Muscle layer of colon (tissue), 2 donors: ENCODE data around the gene ADGRL2.

Experiments
- H3K27ac ChIP-seq: one replicate; pipeline ENCODE4 v1.7.0; 2013; ENCODE audit warnings: low read depth, mild to moderate bottlenecking, low read length, moderate library complexity
- H3K27me3 ChIP-seq, 2 donors: one replicate each; pipeline ENCODE4 v1.7.0; 2013; ENCODE audit warnings: low read length in 2 of 2, mild to moderate bottlenecking in 2 of 2; ENCODE audit not compliant: insufficient read depth in 2 of 2, control insufficient read depth in 1 of 2
- H3K36me3 ChIP-seq: one replicate; pipeline ENCODE4 v1.7.0; 2013; ENCODE audit warnings: mild to moderate bottlenecking, low read length; ENCODE audit not compliant: insufficient read depth
- H3K4me1 ChIP-seq: one replicate; pipeline ENCODE4 v1.7.0; 2013; ENCODE audit warnings: mild to moderate bottlenecking, low read length; ENCODE audit not compliant: insufficient read depth
- H3K4me3 ChIP-seq, 2 donors: one replicate each; pipeline ENCODE4 v1.7.0; 2013; ENCODE audit warnings: low read length in 2 of 2, low read depth in 1 of 2, mild to moderate bottlenecking in 1 of 2, moderate library complexity in 1 of 2
- H3K9ac ChIP-seq: one replicate; pipeline ENCODE4 v1.7.0; 2013; ENCODE audit warnings: low read length
- H3K9me3 ChIP-seq: one replicate; pipeline ENCODE4 v1.7.0; 2013; ENCODE audit warnings: mild to moderate bottlenecking, low read length
- donor health status: abdominal sarcoma.
- donor health status: Adenocarcinoma of cecum.

The ADGRL2 gene

DNA sequence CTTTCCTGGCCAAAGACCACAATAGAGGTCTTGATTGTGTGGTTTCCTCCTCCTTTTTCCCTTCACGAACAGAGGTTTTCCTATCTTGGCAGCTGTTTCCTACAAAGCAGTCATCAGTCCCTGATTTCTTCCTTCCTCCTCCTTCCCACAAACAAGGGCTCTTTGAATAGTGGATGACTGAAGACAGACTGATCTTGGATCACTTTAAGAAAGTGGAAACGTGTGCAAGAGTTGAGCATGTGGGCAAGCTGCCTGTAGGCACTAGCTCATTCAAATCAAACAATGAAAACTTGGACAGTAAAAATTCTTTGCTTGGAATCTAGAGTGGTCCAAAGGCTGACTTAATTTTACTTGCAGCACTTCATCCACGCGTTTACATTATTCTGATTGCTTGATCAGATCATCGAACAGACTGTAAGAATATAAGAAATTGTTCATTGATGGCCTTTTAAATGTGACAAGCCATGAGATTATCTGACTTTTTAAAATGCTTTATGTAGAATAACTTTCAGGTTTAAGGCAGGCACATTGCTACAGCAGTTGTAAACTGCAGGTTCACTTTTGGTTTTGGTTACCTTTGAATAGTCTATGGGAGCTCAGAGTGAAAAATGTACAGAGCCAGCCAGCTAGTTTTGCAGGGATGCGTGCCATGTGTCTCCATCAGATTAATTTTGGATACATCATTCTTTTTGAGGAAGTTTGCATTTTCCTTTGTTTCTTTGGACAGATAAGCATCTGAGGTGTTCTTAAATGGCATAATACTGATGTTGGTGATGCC, 34.4 kb downstream of the ADGRL2 start:
- Histone ChIP-seq H3K27ac (no peak overlapping the region), H3K9ac (no peak overlapping the region), H3K9me3 (no peaks in the 10 kb centered on the region), H3K27me3 (no peaks in the 10 kb centered on the region), H3K4me1 (peaks cover 36% of the 10 kb centered on the region), H3K4me3 (no peak overlapping the region), H3K36me3 (no peaks in the 10 kb centered on the region)

DNA sequence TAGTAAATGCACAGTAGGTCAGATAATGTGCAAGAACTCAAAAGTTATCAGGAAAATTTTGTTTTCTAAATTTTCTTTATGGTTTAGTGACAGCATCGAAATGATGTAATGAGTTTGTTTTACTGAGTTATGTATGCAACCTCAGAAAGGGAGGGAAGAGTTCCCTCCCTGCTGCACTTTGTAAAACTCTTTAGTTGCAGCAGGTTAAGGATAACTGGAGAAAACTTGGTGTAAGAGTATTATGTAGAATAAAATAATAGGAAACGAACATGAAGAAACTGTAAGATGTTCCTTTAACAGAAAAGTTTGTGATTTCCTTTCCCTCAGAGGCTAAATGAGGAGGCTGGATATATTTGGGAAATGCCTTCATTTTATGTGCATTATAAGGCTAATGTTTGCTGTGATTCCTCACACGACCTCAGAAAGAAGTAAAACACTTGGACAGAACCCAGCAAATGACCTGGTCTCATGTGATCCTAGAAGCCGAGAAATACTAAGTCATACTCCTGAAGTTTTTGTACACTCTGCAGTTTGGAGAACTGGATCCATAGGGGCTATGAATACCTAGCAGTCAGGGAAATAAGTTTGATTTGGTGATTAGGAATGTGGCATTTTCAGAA, 35.4 kb downstream of the ADGRL2 start:
- H3K9me3 ChIP-seq: no peaks in the 10 kb centered on the region
- H3K4me1 ChIP-seq: peaks cover 36% of the 10 kb centered on the region
- H3K36me3 ChIP-seq: no peaks in the 10 kb centered on the region
- no peak overlapping the region for H3K9ac ChIP-seq
- H3K27me3 ChIP-seq: no peaks in the 10 kb centered on the region
- no peak overlapping the region for H3K4me3 ChIP-seq
- no peak overlapping the region for H3K27ac ChIP-seq

DNA sequence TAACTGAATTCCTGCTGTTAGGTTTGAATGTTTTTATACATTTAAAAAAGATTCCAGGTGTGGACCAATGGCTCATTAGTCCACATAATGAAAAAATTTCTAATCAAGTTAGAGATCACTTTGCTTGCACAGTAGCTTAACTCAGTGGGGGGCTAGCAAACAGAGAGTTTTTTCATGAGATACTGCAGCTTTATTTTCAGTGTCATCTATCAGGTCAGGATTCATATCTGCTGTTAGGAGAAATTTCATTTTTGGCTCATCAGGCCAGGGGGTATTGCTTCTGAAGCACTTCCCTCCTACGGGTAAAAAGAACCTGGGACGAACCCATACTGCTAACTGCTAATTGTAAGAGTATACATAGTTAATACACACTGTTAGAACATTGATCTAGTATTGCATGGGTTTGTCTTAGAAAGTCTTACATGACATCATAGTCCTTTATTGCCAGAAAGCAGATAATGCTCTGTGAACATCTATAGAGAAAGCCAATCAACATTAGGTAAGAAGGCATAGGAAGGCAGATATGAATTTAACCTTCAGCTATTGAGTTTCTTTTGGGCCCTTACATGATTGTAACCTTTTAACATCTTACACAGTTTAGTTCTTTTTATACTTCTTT, 38.0 kb downstream of the ADGRL2 start:
- Histone ChIP-seq H3K9ac (no peak overlapping the region), H3K9me3 (no peaks in the 10 kb centered on the region), H3K4me1 (peaks cover 23% of the 10 kb centered on the region), H3K4me3 (no peak overlapping the region), H3K27me3 (no peaks in the 10 kb centered on the region), H3K27ac (no peak overlapping the region), H3K36me3 (no peaks in the 10 kb centered on the region)

DNA sequence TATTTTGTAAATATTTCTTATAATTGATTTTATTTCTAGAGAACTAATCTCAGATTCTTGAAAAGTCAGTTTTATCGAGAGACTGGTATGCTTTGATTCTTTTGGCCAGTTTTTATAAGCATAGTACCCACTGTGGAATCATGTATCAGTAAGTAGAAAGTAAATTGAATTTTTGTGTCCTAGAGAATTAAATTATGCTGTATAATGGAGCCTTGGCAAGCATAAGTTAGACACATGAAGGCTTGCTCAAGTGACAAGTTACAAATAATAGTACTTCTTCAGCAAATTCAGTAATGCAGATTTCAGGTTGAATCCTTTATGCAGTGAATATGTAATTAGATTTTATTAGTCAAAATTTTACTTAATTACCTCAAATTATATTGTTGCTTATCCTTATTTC, 40.1 kb downstream of the ADGRL2 start:
- Histone ChIP-seq H3K9ac (no peak overlapping the region), H3K4me1 (peaks cover 3% of the 10 kb centered on the region), H3K9me3 (no peaks in the 10 kb centered on the region), H3K27me3 (no peaks in the 10 kb centered on the region), H3K27ac (no peak overlapping the region), H3K36me3 (no peaks in the 10 kb centered on the region), H3K4me3 (no peak overlapping the region)

DNA sequence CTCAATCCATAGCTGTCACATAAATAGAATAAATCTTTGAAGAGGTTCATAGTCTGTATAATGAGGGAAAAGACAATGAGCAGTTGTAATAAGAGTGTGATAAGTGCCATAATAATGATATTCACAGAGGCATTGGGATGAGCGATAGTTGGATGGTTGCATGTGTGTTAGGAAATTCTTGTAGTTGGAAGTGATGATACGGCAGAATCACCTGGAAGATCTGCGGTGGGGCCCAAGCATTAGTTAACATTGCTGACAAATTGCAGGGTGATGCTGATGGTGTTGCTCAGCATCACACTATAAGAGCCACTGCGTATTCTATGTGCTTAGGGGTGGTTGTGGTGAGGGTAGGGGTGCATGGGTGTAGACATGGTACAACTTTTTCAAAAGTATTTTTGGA, 41.1 kb downstream of the ADGRL2 start:
- H3K4me1 ChIP-seq: no peaks in the 10 kb centered on the region
- H3K27me3 ChIP-seq: no peaks in the 10 kb centered on the region
- H3K27ac ChIP-seq: no peak overlapping the region
- no peak overlapping the region for H3K4me3 ChIP-seq
- no peak overlapping the region for H3K9ac ChIP-seq
- H3K36me3 ChIP-seq: no peaks in the 10 kb centered on the region
- H3K9me3 ChIP-seq: no peaks in the 10 kb centered on the region

DNA sequence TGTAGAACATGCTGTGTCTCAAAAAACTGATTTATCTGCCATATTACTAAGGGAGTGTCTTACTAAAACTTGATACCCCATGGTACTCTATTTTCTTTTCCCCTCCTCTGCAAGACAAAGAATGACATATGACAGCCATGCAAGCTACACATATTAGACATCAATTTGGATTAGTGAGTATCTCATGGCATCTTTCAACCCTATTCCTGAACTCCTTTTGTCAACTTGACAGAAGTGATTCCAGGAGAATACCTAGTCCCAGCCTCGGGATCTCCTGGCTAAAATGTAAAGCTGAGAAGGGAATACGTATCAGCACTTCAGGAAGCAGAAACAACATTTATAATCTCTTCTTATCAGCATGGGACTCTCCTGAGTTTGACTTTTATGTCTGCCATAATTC, 43.7 kb downstream of the ADGRL2 start:
- H3K27me3 ChIP-seq: no peaks in the 10 kb centered on the region

DNA sequence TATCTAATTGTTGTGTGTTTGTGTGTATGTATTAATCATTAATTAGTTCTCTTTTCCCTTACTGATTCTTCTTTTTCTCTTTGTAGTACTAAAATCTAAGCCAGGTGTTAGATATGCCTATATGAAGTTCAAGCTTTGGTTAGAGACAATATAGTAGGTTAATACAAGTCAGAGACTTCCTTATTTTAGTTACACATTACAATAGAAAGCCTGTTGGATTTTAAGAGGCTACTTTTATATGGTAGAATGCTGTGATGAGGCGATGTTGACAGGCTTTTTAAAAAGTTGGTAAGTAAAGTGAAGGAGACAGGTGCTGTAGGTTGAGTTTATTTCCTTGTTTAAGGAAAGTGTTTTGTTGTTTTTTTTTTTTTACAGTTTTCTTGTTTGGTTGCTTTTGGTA, 45.9 kb downstream of the ADGRL2 start:
- Histone ChIP-seq H3K9ac (no peak overlapping the region), H3K9me3 (no peaks in the 10 kb centered on the region), H3K36me3 (no peaks in the 10 kb centered on the region), H3K27ac (no peak overlapping the region), H3K4me3 (no peak overlapping the region), H3K4me1 (peaks cover 4% of the 10 kb centered on the region), H3K27me3 (no peaks in the 10 kb centered on the region)

More for the DNA sequence above, 43.7 kb downstream of the ADGRL2 start:
- no peak overlapping the region for H3K27ac ChIP-seq
- H3K9ac ChIP-seq: no peak overlapping the region
- peaks cover 4% of the 10 kb centered on the region for H3K4me1 ChIP-seq
- H3K9me3 ChIP-seq: no peaks in the 10 kb centered on the region
- no peaks in the 10 kb centered on the region for H3K36me3 ChIP-seq
- H3K4me3 ChIP-seq: no peak overlapping the region

DNA sequence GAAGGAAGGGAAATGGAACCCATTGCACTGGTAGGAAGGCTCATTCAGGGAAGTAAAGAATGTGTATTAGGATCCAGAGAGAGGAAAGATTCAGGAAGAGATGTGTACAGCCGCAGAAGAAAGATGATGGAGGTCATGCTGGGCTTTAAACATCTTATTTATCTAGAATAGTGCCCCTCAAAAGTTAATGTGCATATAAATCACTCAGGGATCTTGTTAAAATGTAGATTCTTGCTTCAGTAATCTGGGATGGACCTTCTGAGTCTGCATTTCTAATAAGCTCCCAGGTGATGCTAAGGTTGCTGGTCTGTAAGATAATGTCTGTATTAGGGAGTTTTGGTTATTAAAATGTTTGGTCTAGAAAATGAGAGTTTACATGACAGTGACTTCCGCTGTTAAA, 46.3 kb downstream of the ADGRL2 start:
- peaks cover 4% of the 10 kb centered on the region for H3K4me1 ChIP-seq
- no peak overlapping the region for H3K27ac ChIP-seq
- H3K4me3 ChIP-seq: no peak overlapping the region
- H3K9ac ChIP-seq: no peak overlapping the region
- no peaks in the 10 kb centered on the region for H3K36me3 ChIP-seq
- no peaks in the 10 kb centered on the region for H3K27me3 ChIP-seq
- H3K9me3 ChIP-seq: no peaks in the 10 kb centered on the region

DNA sequence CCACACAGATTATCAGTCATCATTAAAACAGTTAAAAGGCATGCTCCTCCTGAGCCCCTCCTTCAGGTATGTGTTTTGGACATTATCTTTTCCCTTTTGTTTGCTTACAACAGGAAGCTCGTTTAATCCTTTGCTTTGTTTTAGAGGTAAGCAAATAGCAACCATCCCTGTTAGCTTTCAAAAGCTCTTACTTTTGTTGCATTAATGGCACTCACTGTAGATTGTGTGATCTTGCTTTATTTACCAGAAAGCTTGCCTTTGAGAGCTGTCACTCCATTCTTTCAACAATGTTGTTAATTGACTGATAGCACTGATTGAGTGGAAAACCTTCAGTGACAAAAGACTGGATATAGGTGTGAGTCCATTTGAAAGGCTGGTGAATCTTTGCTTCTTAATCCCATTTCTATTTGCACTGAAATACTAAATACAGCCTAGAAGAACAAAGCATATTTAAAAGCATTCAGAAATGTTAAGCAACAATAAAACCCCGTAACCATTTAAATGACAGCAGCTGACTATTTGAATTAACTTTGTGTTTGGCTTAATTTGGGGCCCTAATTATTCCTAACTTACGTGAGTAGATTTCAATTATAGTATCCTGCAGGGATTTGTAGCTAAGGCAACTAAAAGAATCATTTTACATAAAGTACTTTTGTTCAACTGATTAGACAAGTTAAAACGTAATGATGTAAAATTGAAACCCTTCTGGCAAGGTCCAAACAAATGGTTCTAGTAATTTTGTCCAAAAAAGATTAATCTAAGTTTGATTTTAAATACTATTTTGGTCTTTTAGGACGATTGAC, 48.3 kb downstream of the ADGRL2 start:
- Histone ChIP-seq H3K4me1 (peaks cover 4% of the 10 kb centered on the region), H3K9ac (no peak overlapping the region), H3K36me3 (no peaks in the 10 kb centered on the region), H3K27me3 (no peaks in the 10 kb centered on the region), H3K4me3 (no peak overlapping the region), H3K27ac (no peak overlapping the region), H3K9me3 (no peaks in the 10 kb centered on the region)

DNA sequence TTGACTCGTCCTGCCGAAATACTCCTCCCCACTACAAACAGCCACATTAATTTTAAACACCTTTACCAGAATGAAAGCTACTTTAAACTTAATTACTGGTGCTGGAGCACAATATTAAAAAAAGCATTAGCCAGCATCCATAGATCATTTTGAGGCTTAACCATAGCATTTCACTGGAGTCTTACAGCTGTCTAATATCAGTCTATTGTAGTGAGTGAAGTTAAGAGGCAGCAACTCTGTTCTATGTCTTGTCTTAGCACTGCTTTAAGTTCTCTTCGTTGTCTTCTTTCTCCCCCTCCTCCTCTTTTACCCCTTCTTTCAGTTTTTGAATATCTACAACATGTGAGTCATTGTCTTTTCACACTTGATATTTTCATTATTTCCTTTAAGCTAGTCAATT, 49.3 kb downstream of the ADGRL2 start:
- Histone ChIP-seq H3K4me3 (no peak overlapping the region), H3K4me1 (peaks cover 4% of the 10 kb centered on the region), H3K36me3 (no peaks in the 10 kb centered on the region), H3K27me3 (no peaks in the 10 kb centered on the region), H3K9ac (no peak overlapping the region), H3K27ac (no peak overlapping the region), H3K9me3 (no peaks in the 10 kb centered on the region)

DNA sequence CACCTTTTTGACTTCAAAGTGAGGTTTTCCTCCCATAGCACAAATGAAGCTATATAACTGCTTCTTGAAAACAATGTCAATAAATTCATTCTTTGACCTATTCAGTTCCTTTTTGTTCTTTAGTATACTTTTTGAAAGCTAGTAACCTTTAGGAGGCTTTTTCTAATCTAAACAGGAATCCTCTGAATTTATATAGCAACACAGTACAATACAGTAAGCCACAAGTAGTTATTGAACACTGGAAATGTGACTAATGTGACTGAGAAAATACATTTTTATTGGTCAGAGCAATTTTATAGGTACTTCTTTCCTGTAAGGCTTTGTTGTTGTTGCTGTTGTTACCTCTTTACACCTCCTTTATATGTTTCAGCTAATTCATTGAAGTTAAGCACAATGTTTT, 49.8 kb downstream of the ADGRL2 start:
- Histone ChIP-seq H3K27ac (no peak overlapping the region), H3K9me3 (no peaks in the 10 kb centered on the region), H3K9ac (no peak overlapping the region), H3K4me1 (peaks cover 4% of the 10 kb centered on the region), H3K4me3 (no peak overlapping the region), H3K36me3 (no peaks in the 10 kb centered on the region), H3K27me3 (no peaks in the 10 kb centered on the region)
